GM19395 (cell line): Measurements from ENCODE around the gene PRDM16.

Experiments
- ATAC-seq: cut with Tn5 transposase; IDR thresholded peaks from one replicate; pipeline ENCODE4 v1.9.1; 2021; ENCODE audit warnings: mild to moderate bottlenecking, moderate library complexity; ENCODE audit not compliant: unreplicated experiment

The PRDM16 gene

GRCh38 chr1:3032371-3033039 is 36.5 kb upstream of the PRDM16 start:
- ATAC-seq: no peak

GRCh38 chr1:3033040-3033789 is 35.8 kb upstream of the PRDM16 start:
- ATAC-seq: no peak

GRCh38 chr1:3033790-3034090 is 35.3 kb upstream of the PRDM16 start:
- no peak for ATAC-seq

GRCh38 chr1:3034162-3034561 is 34.8 kb upstream of the PRDM16 start:
- ATAC-seq: no peak

GRCh38 chr1:3034728-3035562 is 34.1 kb upstream of the PRDM16 start:
- ATAC-seq: no peak

GRCh38 chr1:3035563-3036446 is 33.2 kb upstream of the PRDM16 start:
- no peak for ATAC-seq

GRCh38 chr1:3036447-3037280 is 32.3 kb upstream of the PRDM16 start:
- no peak for ATAC-seq

GRCh38 chr1:3037281-3038040 is 31.5 kb upstream of the PRDM16 start:
- ATAC-seq: no peak

- no peak for ATAC-seq
Observed at GRCh38 chr1:3038113-3038551, 30.9 kb upstream of the PRDM16 start.

GRCh38 chr1:3038571-3039181 is 30.3 kb upstream of the PRDM16 start:
- ATAC-seq: no peak

GRCh38 chr1:3040004-3040403 is 29.0 kb upstream of the PRDM16 start:
- ATAC-seq: no peak

- no peak for ATAC-seq
Observed at GRCh38 chr1:3042481-3042880, 26.5 kb upstream of the PRDM16 start.

- no peak for ATAC-seq
Observed at GRCh38 chr1:3049164-3049563, 19.8 kb upstream of the PRDM16 start.

GRCh38 chr1:3049905-3050304 is 19.1 kb upstream of the PRDM16 start:
- no peak for ATAC-seq

- no peak for ATAC-seq
Observed at GRCh38 chr1:3050603-3051002, 18.4 kb upstream of the PRDM16 start.

GRCh38 chr1:3051270-3052268 is 17.4 kb upstream of the PRDM16 start:
- no peak for ATAC-seq

- ATAC-seq: no peak
Observed at GRCh38 chr1:3052501-3052900, 16.5 kb upstream of the PRDM16 start.
